Measurements from ENCODE around the gene FSTL1.

The FSTL1 gene

GRCh38 chr3:120468635-120469295 is 18.0 kb upstream of the FSTL1 start:
- no peak for DNase-seq (ENCODE audit: low read depth, low spot score)

- no peak for DNase-seq (ENCODE audit: low read depth, low spot score)
Observed at GRCh38 chr3:120462409-120462959, 11.7 kb upstream of the FSTL1 start.

- no peak for DNase-seq (ENCODE audit: low read depth, low spot score)
Observed at GRCh38 chr3:120461416-120461815, 10.6 kb upstream of the FSTL1 start.

- no peak for DNase-seq (ENCODE audit: low read depth, low spot score)
Observed at GRCh38 chr3:120460862-120461261, 10.1 kb upstream of the FSTL1 start.

- DNase-seq (ENCODE audit: low read depth, low spot score) = no peak
Observed at GRCh38 chr3:120460181-120460790, 9.5 kb upstream of the FSTL1 start.

- no peak for DNase-seq (ENCODE audit: low read depth, low spot score)
Observed at GRCh38 chr3:120459196-120459595, 8.4 kb upstream of the FSTL1 start.

GRCh38 chr3:120457827-120458226 is 7.0 kb upstream of the FSTL1 start:
- DNase-seq (ENCODE audit: low read depth, low spot score) = no peak

GRCh38 chr3:120454076-120454689 is 3.4 kb upstream of the FSTL1 start:
- no peak for DNase-seq (ENCODE audit: low read depth, low spot score)

- no peak for DNase-seq (ENCODE audit: low read depth, low spot score)
Observed at GRCh38 chr3:120452816-120453215, 2.0 kb upstream of the FSTL1 start.

GRCh38 chr3:120451806-120452205 is 1.0 kb upstream of the FSTL1 start:
- no peak for DNase-seq (ENCODE audit: low read depth, low spot score)

- DNase-seq (ENCODE audit: low read depth, low spot score) = no peak
Observed at GRCh38 chr3:120451272-120451761, 525 bp upstream of the FSTL1 start.

- DNase-seq (ENCODE audit: low read depth, low spot score) = no peak
Observed at GRCh38 chr3:120449701-120450599, 842 bp downstream of the FSTL1 start.

GRCh38 chr3:120449251-120449650 is 1.5 kb downstream of the FSTL1 start:
- DNase-seq (ENCODE audit: low read depth, low spot score) = no peak

GRCh38 chr3:120448756-120449155 is 2.0 kb downstream of the FSTL1 start:
- DNase-seq (ENCODE audit: low read depth, low spot score) = no peak

- no peak for DNase-seq (ENCODE audit: low read depth, low spot score)
Observed at GRCh38 chr3:120446891-120447668, 3.7 kb downstream of the FSTL1 start.

- DNase-seq (ENCODE audit: low read depth, low spot score) = no peak
Observed at GRCh38 chr3:120445654-120446053, 5.1 kb downstream of the FSTL1 start.

- DNase-seq (ENCODE audit: low read depth, low spot score) = no peak
Observed at GRCh38 chr3:120443626-120444123, 7.1 kb downstream of the FSTL1 start.

- DNase-seq (ENCODE audit: low read depth, low spot score) = no peak
Observed at GRCh38 chr3:120442975-120443517, 7.7 kb downstream of the FSTL1 start.

GRCh38 chr3:120441776-120442175 is 9.0 kb downstream of the FSTL1 start:
- DNase-seq (ENCODE audit: low read depth, low spot score) = no peak

GRCh38 chr3:120440762-120441161 is 10.0 kb downstream of the FSTL1 start:
- DNase-seq (ENCODE audit: low read depth, low spot score) = no peak

Measured in brain pericyte (primary cell).